CD1c-positive myeloid dendritic cell (primary cell): ENCODE results near the gene MCM9.
"Not testable (repeated sequence)": the region's sequence is repeated elsewhere in the genome, so short reads cannot be mapped to it uniquely, and the experiment has no call there.

Source experiments
- DNase-seq: peaks from one replicate; pipeline ENCODE4 v3.0.0-alpha.2; 2016; ENCODE audit errors: extremely low spot score

MCM9 gene

DNA sequence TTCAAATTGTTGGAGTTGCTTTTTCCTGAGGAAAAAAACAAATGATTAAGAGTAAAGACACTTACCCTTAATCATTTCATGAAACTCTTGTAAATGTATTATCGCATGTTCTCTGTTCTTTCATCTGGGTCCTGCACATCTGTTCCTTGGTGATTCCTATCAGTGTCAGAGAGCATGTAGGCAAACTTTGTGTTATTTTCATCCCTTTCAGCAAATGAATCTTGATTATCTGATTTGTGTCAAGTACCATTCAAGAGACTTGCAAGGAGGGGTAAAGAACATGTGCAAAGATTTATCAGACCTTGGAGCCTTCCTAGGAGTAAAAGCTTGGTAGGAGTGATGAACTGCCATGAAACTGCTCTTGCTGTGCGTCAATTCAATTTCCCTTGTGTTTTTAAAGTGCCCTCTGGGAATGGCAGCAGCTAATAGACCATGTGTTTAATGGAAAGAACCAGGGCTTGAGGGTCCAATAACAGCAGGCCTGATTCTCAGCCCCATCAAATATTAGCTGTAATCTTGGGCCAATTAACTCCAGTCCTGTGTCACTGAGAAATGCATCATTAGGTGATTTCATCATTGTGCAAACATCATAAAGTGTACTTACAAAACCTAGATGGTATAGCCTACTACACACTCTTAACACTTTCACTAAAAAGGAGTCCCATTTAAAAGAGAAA, 164.7 kb downstream of the MCM9 start:
- no peak for DNase-seq

DNA sequence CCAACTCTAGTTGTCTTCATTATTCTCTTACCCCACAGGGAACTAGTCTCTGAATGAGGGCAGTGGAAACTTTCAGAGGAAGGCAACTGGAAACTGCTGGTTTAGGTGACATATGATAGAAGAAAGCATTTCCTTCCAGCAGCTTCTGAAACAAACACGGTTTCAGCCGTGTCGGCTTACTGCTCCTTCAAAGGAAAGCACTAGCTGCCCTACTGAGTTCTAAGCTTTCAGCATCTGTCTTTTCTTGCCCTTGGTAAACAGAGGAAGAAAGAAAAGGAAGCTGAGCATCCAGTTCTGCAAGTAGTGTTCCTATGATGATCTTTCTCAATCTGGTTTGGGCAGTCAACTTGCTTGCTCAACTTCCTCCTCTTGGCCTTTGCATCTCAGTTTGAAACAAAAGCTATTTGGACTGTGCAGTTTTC, 166.0 kb downstream of the MCM9 start:
- DNase-seq, result peak; percentile 77

DNA sequence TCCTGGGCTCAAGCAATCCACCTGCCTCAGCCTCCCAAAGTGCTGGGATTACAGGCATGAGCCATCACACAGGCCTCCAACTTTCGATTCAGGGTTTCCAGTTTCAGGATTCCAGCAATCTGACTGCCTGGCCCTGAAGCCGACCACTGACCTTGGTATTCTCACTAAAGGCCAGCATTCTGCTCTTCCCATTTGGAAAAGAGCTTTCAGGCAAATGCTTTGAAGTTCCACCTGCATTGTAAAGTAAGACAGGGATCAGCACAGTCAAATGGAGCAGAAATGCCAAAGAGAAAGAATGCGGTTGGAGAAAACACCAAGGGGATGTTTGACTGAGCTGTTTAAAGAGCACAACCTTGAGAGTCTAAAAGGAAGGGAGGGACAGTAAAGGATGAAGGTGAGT, 166.5 kb downstream of the MCM9 start:
- DNase-seq, result no peak

DNA sequence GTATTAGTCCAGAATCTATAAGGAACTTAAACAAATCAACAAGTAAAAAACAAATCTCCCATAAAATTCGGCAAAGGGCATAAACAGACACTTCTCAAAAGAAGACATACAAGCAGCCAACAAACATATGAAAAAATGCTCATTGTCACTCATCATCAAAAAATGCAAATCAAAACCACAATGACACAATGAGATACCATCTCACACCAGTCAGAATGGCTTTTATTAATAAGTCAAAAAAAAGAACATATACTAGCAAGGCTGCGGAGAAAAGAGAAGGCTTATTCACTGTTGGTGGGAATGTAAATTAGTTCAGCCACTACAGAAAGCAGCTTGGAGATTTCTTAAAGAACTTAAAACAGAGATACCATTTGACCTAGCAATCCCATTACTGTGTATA, 169.6 kb downstream of the MCM9 start:
- DNase-seq, result not testable (repeated sequence)

DNA sequence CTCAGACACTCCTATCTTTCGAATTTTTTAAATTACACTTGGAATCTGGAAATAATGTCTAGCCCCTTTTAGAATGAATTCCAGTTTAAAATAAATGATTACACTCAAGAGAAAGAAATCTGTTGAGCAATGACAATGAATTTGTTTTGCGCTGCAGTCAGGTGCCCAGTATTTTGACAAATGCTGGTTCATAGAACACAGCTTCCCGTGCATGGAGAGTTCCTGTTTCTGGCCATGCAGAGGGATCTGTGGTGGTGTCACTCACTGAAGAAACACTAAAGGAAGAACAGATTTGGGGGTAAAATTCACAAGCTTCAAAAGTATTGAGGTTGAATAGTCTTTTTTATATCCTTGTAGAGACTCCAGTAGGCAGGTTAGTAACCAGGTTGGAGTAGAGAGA, 170.2 kb downstream of the MCM9 start:
- DNase-seq, result peak; percentile 60
